HepG2 (cell line): ENCODE data around the gene ARHGDIA. TPM values are rescaled to one million over a fixed set of nuclear protein-coding genes. Genes with fewer than 3 reads are reported as not detected.

ENCODE experiments used
- BHLHE40 ChIP-seq: IDR thresholded peaks from 2 replicates; pipeline ENCODE4 v1.6.1; 2011; ENCODE audit warnings: low read length, improper control_type of control experiment
- MNT ChIP-seq: fragments of 450-650 bp; IDR thresholded peaks from 2 replicates; pipeline ENCODE4 v1.6.1; 2016
- NBN ChIP-seq: fragments of 450-650 bp; conservative IDR thresholded peaks from 2 replicates; pipeline ENCODE4 v1.6.1; 2017
- NCOR1 ChIP-seq: fragments of 200-600 bp; sonication (generic); IDR thresholded peaks from 2 replicates; pipeline ENCODE4 v1.7.0; 2017; ENCODE audit warnings: antibody characterized with exemption, low read length, borderline replicate concordance
- PRDM15 ChIP-seq: sonication (generic); formaldehyde crosslinking; IDR thresholded peaks from 2 replicates; pipeline ENCODE4 v1.4.0; 2020; ENCODE audit warnings: missing genetic modification reagents
- TGIF2 ChIP-seq: IDR thresholded peaks from 2 replicates; pipeline ENCODE4 v1.6.1; 2016; ENCODE audit warnings: control low read depth, missing compliant biosample characterization
- ZBTB21 ChIP-seq: sonication (generic); formaldehyde crosslinking; IDR thresholded peaks from 2 replicates; pipeline ENCODE4 v1.4.0; 2020; ENCODE audit warnings: missing genetic modification reagents
- ZNF263 ChIP-seq: sonication (generic); formaldehyde crosslinking; IDR thresholded peaks from 2 replicates; pipeline ENCODE4 v1.4.0; 2020; ENCODE audit warnings: missing genetic modification reagents
- ZNF33B ChIP-seq: sonication (generic); formaldehyde crosslinking; IDR thresholded peaks from 2 replicates; pipeline ENCODE4 v1.5.1; 2020; ENCODE audit warnings: mild to moderate bottlenecking, missing genetic modification reagents
- ZNF350 ChIP-seq: sonication (generic); formaldehyde crosslinking; IDR thresholded peaks from 2 replicates; pipeline ENCODE4 v1.4.0; 2020; ENCODE audit warnings: mild to moderate bottlenecking, low read depth, missing genetic modification reagents, borderline replicate concordance
- ZZZ3 ChIP-seq: sonication (generic); formaldehyde crosslinking; IDR thresholded peaks from 2 replicates; pipeline ENCODE4 v1.4.0; 2020; ENCODE audit warnings: missing genetic modification reagents, mild to moderate bottlenecking, borderline replicate concordance
- polyA plus RNA-seq, 8 experiments: library from polyadenylated mRNA; depleted of rRNA in 3 of 8; stranded (reverse) in 7 of 8; unstranded in 1 of 8; fragments of >200 nt; fragmentation: Illumina TruSeq in 4 of 8; extraction: Trizol in 4 of 8; gene quantifications; 2 replicates each; pipeline versions ENCODE4 v1.2.1 to v1.2.3, GENCODE V29; 2011 to 2016; ENCODE audit warnings: low read depth in 4 of 8, missing spikeins in 1 of 8, mixed read lengths in 1 of 8; ENCODE audit not compliant: insufficient read depth in 1 of 8
- total RNA-seq, 5 experiments: library from RNA; depleted of rRNA; stranded (reverse); fragments of >200 nt; fragmentation: Illumina TruSeq; extraction: Trizol; gene quantifications; 2 replicates each; pipeline ENCODE4 v1.2.3, GENCODE V29; 2016; ENCODE audit warnings: low read depth in 1 of 5
- TF ChIP-seq, protein P1 (sequence below): IDR thresholded peaks from 2 replicates; pipeline ENCODE4 v1.6.1; 2012; ENCODE audit warnings: inconsistent platforms
- TF ChIP-seq, protein P2 (sequence below): sonication (generic); formaldehyde crosslinking; IDR thresholded peaks from 2 replicates; pipeline ENCODE4 v1.4.0; 2020; ENCODE audit warnings: missing genetic modification reagents
- TF ChIP-seq, protein P3 (sequence below): sonication (generic); formaldehyde crosslinking; IDR thresholded peaks from 2 replicates; pipeline ENCODE4 v1.5.1; 2020; ENCODE audit warnings: mild to moderate bottlenecking, missing genetic modification reagents, moderate library complexity
- TF ChIP-seq, protein P4 (sequence below): sonication (generic); formaldehyde crosslinking; IDR thresholded peaks from 2 replicates; pipeline ENCODE4 v1.5.1; 2020; ENCODE audit warnings: mild to moderate bottlenecking, moderate library complexity, missing genetic modification reagents
- TF ChIP-seq, protein P5 (sequence below): sonication (generic); formaldehyde crosslinking; IDR thresholded peaks from 2 replicates; pipeline ENCODE4 v1.4.0; 2020; ENCODE audit warnings: missing genetic modification reagents, mild to moderate bottlenecking, borderline replicate concordance

ARHGDIA gene
- total and polyA plus RNA-seq, 2 of the 13 experiments (the other 11 are each of a cell fraction or from before 2014, with no cell fraction given), result 40.0 to 64.0 TPM

DNA sequence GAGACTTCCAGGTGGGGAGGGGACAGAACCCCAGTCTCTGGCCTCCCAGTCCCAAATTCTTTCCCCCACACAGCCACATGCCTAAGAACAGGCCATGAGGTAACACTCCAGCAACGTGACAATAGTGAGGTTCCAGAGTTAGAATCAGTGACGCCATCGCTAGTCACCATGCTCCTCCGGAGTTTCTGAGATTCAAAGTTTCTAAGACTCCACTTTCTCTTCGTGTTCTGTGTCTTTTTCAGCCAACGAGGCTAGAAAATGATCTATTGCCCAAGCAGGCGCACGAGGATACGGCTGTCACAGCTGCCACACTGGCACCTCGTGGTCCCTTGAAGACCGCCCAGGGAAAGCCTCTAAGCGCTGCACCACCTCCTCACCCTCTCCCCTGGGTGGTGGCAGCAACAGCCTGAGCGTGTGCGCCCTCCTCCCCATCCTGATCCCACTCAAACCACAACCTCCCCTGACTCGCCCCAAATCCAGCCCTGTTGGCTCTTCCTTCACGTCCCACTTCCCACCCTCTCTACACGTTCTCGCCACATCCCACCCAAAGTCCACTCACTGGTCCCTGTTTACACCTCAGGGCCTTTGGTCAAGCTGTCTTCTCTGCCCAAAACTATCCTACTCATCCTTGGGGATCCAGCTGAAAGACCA, 39.1 kb downstream of the ARHGDIA start (continued):
- TF ChIP-seq TGIF2 (CRISPR knock-in tag) (peak; percentile 63; the same call in 1 of the 2 replicates), MNT (peak; percentile 51), NCOR1 (no peak), PRDM15 (CRISPR knock-in tag) (no peak), ZNF33B (CRISPR knock-in tag) (peak; percentile 88; the same call in 1 of the 2 replicates), ZZZ3 (CRISPR knock-in tag) (0 out of 2 replicates have a peak, but pooled peaks have one; percentile 30), ZNF263 (peak; percentile 69), ZNF350 (CRISPR knock-in tag) (peak; percentile 41; the same call in 1 of the 2 replicates), ZBTB21 (peak; percentile 53; the same call in 1 of the 2 replicates), NBN (no peak), BHLHE40 (0 out of 2 replicates have a peak, but pooled peaks have one; percentile 2)
- TF ChIP-seq, protein P1, sequence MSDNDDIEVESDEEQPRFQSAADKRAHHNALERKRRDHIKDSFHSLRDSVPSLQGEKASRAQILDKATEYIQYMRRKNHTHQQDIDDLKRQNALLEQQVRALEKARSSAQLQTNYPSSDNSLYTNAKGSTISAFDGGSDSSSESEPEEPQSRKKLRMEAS, result peak; percentile 83
- TF ChIP-seq, protein P2, sequence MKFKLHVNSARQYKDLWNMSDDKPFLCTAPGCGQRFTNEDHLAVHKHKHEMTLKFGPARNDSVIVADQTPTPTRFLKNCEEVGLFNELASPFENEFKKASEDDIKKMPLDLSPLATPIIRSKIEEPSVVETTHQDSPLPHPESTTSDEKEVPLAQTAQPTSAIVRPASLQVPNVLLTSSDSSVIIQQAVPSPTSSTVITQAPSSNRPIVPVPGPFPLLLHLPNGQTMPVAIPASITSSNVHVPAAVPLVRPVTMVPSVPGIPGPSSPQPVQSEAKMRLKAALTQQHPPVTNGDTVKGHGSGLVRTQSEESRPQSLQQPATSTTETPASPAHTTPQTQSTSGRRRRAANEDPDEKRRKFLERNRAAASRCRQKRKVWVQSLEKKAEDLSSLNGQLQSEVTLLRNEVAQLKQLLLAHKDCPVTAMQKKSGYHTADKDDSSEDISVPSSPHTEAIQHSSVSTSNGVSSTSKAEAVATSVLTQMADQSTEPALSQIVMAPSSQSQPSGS (CRISPR knock-in tag), result 0 out of 2 replicates have a peak, but pooled peaks have one; percentile 10
- TF ChIP-seq, protein P3, sequence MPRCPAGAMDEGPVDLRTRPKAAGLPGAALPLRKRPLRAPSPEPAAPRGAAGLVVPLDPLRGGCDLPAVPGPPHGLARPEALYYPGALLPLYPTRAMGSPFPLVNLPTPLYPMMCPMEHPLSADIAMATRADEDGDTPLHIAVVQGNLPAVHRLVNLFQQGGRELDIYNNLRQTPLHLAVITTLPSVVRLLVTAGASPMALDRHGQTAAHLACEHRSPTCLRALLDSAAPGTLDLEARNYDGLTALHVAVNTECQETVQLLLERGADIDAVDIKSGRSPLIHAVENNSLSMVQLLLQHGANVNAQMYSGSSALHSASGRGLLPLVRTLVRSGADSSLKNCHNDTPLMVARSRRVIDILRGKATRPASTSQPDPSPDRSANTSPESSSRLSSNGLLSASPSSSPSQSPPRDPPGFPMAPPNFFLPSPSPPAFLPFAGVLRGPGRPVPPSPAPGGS (CRISPR knock-in tag), result 0 out of 2 replicates have a peak, but pooled peaks have one; percentile 70
- TF ChIP-seq, protein P4, sequence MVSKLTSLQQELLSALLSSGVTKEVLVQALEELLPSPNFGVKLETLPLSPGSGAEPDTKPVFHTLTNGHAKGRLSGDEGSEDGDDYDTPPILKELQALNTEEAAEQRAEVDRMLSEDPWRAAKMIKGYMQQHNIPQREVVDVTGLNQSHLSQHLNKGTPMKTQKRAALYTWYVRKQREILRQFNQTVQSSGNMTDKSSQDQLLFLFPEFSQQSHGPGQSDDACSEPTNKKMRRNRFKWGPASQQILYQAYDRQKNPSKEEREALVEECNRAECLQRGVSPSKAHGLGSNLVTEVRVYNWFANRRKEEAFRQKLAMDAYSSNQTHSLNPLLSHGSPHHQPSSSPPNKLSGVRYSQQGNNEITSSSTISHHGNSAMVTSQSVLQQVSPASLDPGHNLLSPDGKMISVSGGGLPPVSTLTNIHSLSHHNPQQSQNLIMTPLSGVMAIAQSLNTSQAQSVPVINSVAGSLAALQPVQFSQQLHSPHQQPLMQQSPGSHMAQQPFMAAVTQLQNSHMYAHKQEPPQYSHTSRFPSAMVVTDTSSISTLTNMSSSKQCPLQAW (CRISPR knock-in tag), result 0 out of 2 replicates have a peak, but pooled peaks have one; percentile 27
- TF ChIP-seq, protein P5, sequence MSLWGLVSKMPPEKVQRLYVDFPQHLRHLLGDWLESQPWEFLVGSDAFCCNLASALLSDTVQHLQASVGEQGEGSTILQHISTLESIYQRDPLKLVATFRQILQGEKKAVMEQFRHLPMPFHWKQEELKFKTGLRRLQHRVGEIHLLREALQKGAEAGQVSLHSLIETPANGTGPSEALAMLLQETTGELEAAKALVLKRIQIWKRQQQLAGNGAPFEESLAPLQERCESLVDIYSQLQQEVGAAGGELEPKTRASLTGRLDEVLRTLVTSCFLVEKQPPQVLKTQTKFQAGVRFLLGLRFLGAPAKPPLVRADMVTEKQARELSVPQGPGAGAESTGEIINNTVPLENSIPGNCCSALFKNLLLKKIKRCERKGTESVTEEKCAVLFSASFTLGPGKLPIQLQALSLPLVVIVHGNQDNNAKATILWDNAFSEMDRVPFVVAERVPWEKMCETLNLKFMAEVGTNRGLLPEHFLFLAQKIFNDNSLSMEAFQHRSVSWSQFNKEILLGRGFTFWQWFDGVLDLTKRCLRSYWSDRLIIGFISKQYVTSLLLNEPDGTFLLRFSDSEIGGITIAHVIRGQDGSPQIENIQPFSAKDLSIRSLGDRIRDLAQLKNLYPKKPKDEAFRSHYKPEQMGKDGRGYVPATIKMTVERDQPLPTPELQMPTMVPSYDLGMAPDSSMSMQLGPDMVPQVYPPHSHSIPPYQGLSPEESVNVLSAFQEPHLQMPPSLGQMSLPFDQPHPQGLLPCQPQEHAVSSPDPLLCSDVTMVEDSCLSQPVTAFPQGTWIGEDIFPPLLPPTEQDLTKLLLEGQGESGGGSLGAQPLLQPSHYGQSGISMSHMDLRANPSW (CRISPR knock-in tag), result no peak
